ENCODE measurements around the gene ANKHD1. TPM values are rescaled to one million over a fixed set of nuclear protein-coding genes. Genes with fewer than 3 reads are reported as not detected.
A peak's percentile ranks its signal among the peaks of the same experiment; 100 is the strongest.

Gene ANKHD1
- total RNA-seq, 2 experiments from 2014 or later = 99.3 to 103 TPM

DNA sequence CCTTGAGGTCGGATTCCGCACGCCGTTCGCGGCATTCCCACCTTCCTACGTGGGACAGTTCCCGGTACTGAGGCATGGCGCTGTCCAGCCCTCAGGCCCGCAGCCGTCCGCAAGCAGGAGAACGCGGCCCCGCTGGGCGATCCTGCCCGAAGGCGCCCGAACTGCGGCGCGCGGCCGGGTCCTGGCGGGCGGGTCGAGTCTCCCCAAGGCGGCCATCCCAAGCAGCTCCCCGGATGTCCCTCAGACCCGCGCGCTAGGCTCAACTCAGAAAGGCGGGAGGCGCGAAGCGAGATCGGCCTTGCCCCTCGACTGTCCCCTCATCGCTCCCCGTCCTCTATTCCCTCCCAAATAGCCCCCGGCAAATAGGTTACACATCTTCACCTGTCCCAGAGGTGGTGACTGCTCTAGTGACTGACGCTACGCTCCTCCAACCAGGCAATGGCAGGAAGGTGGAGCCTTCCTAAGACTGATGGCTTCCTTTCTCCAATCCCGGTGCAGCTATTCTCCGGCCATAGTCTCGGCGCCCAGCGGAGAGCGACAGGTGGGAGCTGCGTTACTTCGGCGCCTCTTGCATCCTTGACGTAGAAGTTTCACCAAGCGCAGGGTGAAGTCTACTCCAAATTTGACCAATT is 787 bp upstream of the ANKHD1 start:
- Mint-ChIP-seq H3K4me1 (ENCODE audit: low read depth) (peaks cover 24% of the 10 kb centered on the region), H3K27me3 (no peaks in the 10 kb centered on the region), H3K27ac (no peak overlapping the region), H3K36me3 (ENCODE audit: low read depth) (peaks cover 17% of the 10 kb centered on the region), H3K9me3 (no peaks in the 10 kb centered on the region), H3K4me3 (no peak overlapping the region)
- intact Hi-C loops (cut with micrococcal nuclease) = loop anchor here (10.0 kb wide), 1 partner anchor 314 kb away; no protein-coding TSS in a partner anchor
- ChIA-PET CTCF (interaction anchor here (0.9 to 1.5 kb wide), 10 partner anchors 9 to 432 kb away, joined by 3 to 5 read pairs (median 3); no protein-coding TSS in a partner anchor), POLR2A (interaction anchor here (0.6 to 2.3 kb wide), 15 partner anchors 9 to 544 kb away, joined by 3 to 12 read pairs (median 3); partner anchors contain the start of genes CYSTM1, EIF4EBP3, HARS1 and HARS2)
- DNase-seq (peak; percentile 93), ATAC-seq (peak; percentile 75)
- TF ChIP-seq, protein P1, sequence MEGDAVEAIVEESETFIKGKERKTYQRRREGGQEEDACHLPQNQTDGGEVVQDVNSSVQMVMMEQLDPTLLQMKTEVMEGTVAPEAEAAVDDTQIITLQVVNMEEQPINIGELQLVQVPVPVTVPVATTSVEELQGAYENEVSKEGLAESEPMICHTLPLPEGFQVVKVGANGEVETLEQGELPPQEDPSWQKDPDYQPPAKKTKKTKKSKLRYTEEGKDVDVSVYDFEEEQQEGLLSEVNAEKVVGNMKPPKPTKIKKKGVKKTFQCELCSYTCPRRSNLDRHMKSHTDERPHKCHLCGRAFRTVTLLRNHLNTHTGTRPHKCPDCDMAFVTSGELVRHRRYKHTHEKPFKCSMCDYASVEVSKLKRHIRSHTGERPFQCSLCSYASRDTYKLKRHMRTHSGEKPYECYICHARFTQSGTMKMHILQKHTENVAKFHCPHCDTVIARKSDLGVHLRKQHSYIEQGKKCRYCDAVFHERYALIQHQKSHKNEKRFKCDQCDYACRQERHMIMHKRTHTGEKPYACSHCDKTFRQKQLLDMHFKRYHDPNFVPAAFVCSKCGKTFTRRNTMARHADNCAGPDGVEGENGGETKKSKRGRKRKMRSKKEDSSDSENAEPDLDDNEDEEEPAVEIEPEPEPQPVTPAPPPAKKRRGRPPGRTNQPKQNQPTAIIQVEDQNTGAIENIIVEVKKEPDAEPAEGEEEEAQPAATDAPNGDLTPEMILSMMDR (IDR thresholded peaks at IDR 0.05) = no peak

DNA sequence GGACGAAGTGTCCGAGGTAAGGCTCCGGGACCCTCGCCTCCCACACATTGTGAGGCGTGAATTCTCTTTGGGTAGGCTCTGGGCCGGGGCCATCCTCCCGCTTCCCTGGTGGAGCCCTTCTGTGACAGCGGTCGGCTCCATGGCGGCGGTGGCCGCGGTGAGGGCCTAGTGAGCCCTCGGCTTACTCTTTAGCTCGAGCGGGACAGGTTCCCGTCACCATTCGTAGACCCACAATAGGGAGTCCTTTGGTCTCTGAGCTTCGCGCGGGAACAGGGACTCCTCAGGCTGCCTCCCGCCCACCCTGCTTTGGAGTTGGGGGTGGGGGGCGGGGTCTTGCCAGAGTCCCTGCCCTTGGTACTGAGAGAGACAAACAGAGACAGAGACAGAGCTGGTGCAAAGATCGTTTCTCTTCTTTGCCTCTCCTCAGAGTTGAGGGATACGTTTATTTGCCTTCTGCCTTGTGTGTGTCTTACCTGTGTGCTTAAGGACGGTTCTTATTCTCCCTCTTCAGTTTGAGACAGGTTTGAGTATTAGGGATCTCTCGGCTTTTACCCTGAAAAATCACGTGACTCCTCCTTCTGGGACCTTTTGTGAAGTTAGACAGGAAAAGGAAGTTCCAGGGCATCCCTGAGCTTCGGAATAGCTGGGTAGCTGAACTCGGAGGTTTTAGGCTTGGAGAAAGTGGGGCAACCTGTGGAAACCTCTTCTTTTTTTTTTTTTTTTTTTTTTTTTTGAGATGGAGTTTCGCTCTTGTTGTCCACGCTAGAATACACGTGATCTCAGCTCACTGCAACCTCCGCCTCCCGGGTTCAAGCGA is 833 bp downstream of the ANKHD1 start:
- Mint-ChIP-seq H3K4me1 (ENCODE audit: low read depth) (peaks cover 31% of the 10 kb centered on the region), H3K9me3 (no peaks in the 10 kb centered on the region), H3K27me3 (no peaks in the 10 kb centered on the region), H3K27ac (peak overlapping the region; percentile 20), H3K36me3 (ENCODE audit: low read depth) (peaks cover 25% of the 10 kb centered on the region), H3K4me3 (no peak overlapping the region)
- ChIA-PET CTCF (interaction anchor here (0.9 to 1.5 kb wide), 5 partner anchors 27 to 434 kb away, joined by 3 read pairs; no protein-coding TSS in a partner anchor), POLR2A (interaction anchor here (0.5 to 2.3 kb wide), 18 partner anchors 18 to 308 kb away, joined by 3 to 12 read pairs (median 4); partner anchors contain the start of genes EIF4EBP3, HARS1, HARS2 and IK)
- DNase-seq = peak; percentile 75
- ATAC-seq = peak; percentile 2
- intact Hi-C loops (cut with micrococcal nuclease) = loop anchor here (10.0 kb wide), 1 partner anchor 312 kb away; no protein-coding TSS in a partner anchor
- TF ChIP-seq, protein P1 (IDR thresholded peaks at IDR 0.05) = no peak

DNA sequence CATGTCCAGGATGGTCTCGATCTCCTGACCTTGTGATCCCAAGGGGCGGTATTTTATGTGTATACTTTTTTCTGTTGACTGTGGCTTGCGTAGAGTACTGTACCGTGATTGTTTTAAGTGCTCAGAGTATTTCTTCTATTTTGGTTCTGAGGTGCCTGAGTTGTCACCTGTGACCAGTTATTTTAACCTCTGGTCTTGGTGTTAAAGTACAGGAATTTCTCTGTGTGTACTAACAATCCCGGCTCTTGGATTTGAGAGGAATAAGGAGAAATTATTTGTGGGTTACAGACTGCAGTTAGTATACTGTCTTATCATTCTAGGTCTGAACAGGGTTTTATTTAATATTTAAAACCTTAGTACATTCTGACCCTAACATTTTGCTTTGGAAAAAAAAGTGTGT is 2.0 kb downstream of the ANKHD1 start:
- Mint-ChIP-seq H3K27ac (peak overlapping the region; percentile 18), H3K27me3 (no peaks in the 10 kb centered on the region), H3K36me3 (ENCODE audit: low read depth) (peaks cover 25% of the 10 kb centered on the region), H3K4me3 (no peak overlapping the region), H3K9me3 (no peaks in the 10 kb centered on the region), H3K4me1 (ENCODE audit: low read depth) (peaks cover 35% of the 10 kb centered on the region)
- ChIA-PET POLR2A (interaction anchor here (0.6 to 2.2 kb wide), 5 partner anchors 11 to 279 kb away, joined by 3 to 6 read pairs (median 4); no protein-coding TSS in a partner anchor), CTCF (interaction anchor here (0.7 to 1.8 kb wide), 4 partner anchors 30 to 299 kb away, joined by 3 to 6 read pairs (median 4); no protein-coding TSS in a partner anchor)
- intact Hi-C loops (cut with micrococcal nuclease) = loop anchor here (10.0 kb wide), 1 partner anchor 311 kb away; no protein-coding TSS in a partner anchor
- TF ChIP-seq, protein P1 (IDR thresholded peaks at IDR 0.05) = no peak
- ATAC-seq (no peak), DNase-seq (no peak)

DNA sequence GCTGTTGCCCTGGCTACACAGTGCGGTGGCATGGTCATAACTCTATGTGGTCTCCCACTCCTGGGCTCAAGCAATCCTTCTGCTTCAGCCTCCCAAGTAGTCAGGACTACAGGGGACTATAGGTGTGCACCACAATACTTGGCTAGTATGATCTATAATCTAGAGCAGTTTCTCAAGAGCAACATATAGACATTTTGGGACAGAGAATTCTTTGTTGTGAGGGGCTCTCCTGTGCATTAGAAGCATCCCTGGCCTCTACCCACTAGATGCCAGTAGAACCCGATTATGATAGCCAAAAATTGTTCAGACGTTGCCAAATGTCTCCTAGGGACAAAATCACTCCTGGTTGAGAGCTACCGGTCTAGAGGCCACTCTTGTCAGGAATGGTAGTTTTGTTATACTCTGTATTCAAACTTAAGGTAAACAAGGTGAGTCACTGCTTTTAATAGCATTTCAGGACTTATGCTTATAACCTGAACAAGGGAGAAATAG is 7.2 kb downstream of the ANKHD1 start:
- no peak overlapping the region for H3K4me3 Mint-ChIP-seq
- peaks cover 26% of the 10 kb centered on the region for H3K36me3 Mint-ChIP-seq (ENCODE audit: low read depth)
- peaks cover 42% of the 10 kb centered on the region for H3K4me1 Mint-ChIP-seq (ENCODE audit: low read depth)
- ChIA-PET POLR2A (no interaction called here), CTCF (no interaction called here)
- intact Hi-C loops (cut with micrococcal nuclease) = loop anchor here (10.0 kb wide), 1 partner anchor 306 kb away; no protein-coding TSS in a partner anchor
- TF ChIP-seq, protein P1 (IDR thresholded peaks at IDR 0.05) = no peak
- no peak overlapping the region for H3K27ac Mint-ChIP-seq
- H3K9me3 Mint-ChIP-seq = no peaks in the 10 kb centered on the region
- ATAC-seq (no peak), DNase-seq (no peak)
- H3K27me3 Mint-ChIP-seq = no peaks in the 10 kb centered on the region
